Measurements from ENCODE around the gene WDR90.
A peak's percentile ranks its signal among the peaks of the same experiment; 100 is the strongest.

The WDR90 gene

GRCh38 chr16:662597-662996, 13.4 kb downstream of the WDR90 start:
- ChIA-PET CTCF (interaction anchor here (0.7 to 0.9 kb wide), 2 partner anchors 44 to 271 kb away, joined by 3 to 4 read pairs; no protein-coding TSS in a partner anchor), POLR2A (interaction anchor here (1.2 kb wide), 1 partner anchor 13 kb away, joined by 4 read pairs; the partner anchor contains the start of gene RHBDL1)
- peaks cover 3% of the 10 kb centered on the region; the same call in 1 of the 2 replicates for H3K4me1 ChIP-seq (ENCODE audit: control insufficient read depth, insufficient read depth, low read length)
- peaks cover 0 to 51% of the 10 kb centered on the region in 2 experiments; a peak in 2 of 3 replicates for H3K36me3 ChIP-seq (ENCODE audit: control insufficient read depth in 2 of 2, insufficient read depth in 1 of 2, low read length in 2 of 2)
- no peak overlapping the region for H3K4me3 ChIP-seq (ENCODE audit: low read depth, low read length)
- H3K27ac ChIP-seq (ENCODE audit: extremely low read depth, low read depth, low read length): no peak overlapping the region
- TF ChIP-seq ZNF24 (tag by site-specific recombination; IDR thresholded peaks at IDR 0.05) (no peak), ZBTB1 (tag by site-specific recombination; IDR thresholded peaks at IDR 0.05) (no peak), HIC1 (tag by site-specific recombination; IDR thresholded peaks at IDR 0.05) (peak; percentile 71; the same call in 1 of the 2 replicates), ZNF549 (tag by site-specific recombination; IDR thresholded peaks at IDR 0.05) (no peak)
- no peaks in the 10 kb centered on the region for H3K9me3 ChIP-seq (ENCODE audit: control insufficient read depth, insufficient read depth, low read depth, low read length)

- Histone ChIP-seq H3K27ac (ENCODE audit: extremely low read depth, low read depth, low read length) (no peak overlapping the region), H3K4me3 (ENCODE audit: low read depth, low read length) (no peak overlapping the region), H3K9me3 (ENCODE audit: control insufficient read depth, insufficient read depth, low read depth, low read length) (no peaks in the 10 kb centered on the region), H3K4me1 (ENCODE audit: control insufficient read depth, insufficient read depth, low read length) (no peaks in the 10 kb centered on the region), H3K36me3 (ENCODE audit: control insufficient read depth in 2 of 2, insufficient read depth in 1 of 2, low read length in 2 of 2) (peaks cover 0 to 60% of the 10 kb centered on the region in 2 experiments; a peak in 2 of 3 replicates)
- TF ChIP-seq PATZ1 (tag by site-specific recombination; IDR thresholded peaks at IDR 0.05): no peak
- no peak for TF ChIP-seq TCF7L2 (IDR thresholded peaks at IDR 0.05; ENCODE audit: borderline replicate concordance, low read depth, low read length)
- TF ChIP-seq ZNF16 (tag by site-specific recombination; IDR thresholded peaks at IDR 0.05; ENCODE audit: low read depth): no peak
- no peak for TF ChIP-seq ZBTB26 (tag by site-specific recombination; optimal IDR thresholded peaks at IDR 0.05)
- no peak for TF ChIP-seq ZNF394 (tag by site-specific recombination; IDR thresholded peaks at IDR 0.05; ENCODE audit: borderline replicate concordance)
- no peak for TF ChIP-seq ZNF24 (tag by site-specific recombination; IDR thresholded peaks at IDR 0.05)
- TF ChIP-seq ZNF112 (tag by site-specific recombination; IDR thresholded peaks at IDR 0.05): no peak
- no peak for TF ChIP-seq ZNF449 (tag by site-specific recombination; IDR thresholded peaks at IDR 0.05)
- ChIA-PET CTCF (interaction anchor here (0.8 to 1.1 kb wide), 2 partner anchors 10 kb away, joined by 4 to 6 read pairs; no protein-coding TSS in a partner anchor), POLR2A (interaction anchor here (2.8 to 6.7 kb wide), 2 partner anchors 10 to 14 kb away, joined by 10 to 57 read pairs; partner anchors contain the start of genes RHBDL1 and STUB1)
Observed at GRCh38 chr16:666572-666971, 17.4 kb downstream of the WDR90 start.

GRCh38 chr16:667113-667779, 18.1 kb downstream of the WDR90 start:
- CTCF ChIA-PET: interaction anchor here (0.7 to 1.8 kb wide), 6 partner anchors 8 to 90 kb away, joined by 3 to 7 read pairs (median 4); no protein-coding TSS in a partner anchor
- no peaks in the 10 kb centered on the region for H3K9me3 ChIP-seq (ENCODE audit: control insufficient read depth, insufficient read depth, low read depth, low read length)
- H3K4me1 ChIP-seq (ENCODE audit: control insufficient read depth, insufficient read depth, low read length): no peaks in the 10 kb centered on the region
- POLR2A ChIA-PET: interaction anchor here (0.8 to 6.7 kb wide), 5 partner anchors 9 to 95 kb away, joined by 3 to 57 read pairs (median 7); partner anchors contain the start of genes RHBDL1, STUB1 and WDR90
- TF ChIP-seq KLF1 (tag by site-specific recombination; IDR thresholded peaks at IDR 0.05): no peak
- H3K36me3 ChIP-seq (ENCODE audit: control insufficient read depth in 2 of 2, insufficient read depth in 1 of 2, low read length in 2 of 2): peaks cover 0 to 60% of the 10 kb centered on the region in 2 experiments; a peak in 2 of 3 replicates
- H3K27ac ChIP-seq (ENCODE audit: extremely low read depth, low read depth, low read length): peak overlapping the region; percentile 92
- H3K4me3 ChIP-seq (ENCODE audit: low read depth, low read length): no peak overlapping the region

Measured in HEK293 (cell line).